ENCODE measurements around the gene CALML3.

Gene CALML3

DNA sequence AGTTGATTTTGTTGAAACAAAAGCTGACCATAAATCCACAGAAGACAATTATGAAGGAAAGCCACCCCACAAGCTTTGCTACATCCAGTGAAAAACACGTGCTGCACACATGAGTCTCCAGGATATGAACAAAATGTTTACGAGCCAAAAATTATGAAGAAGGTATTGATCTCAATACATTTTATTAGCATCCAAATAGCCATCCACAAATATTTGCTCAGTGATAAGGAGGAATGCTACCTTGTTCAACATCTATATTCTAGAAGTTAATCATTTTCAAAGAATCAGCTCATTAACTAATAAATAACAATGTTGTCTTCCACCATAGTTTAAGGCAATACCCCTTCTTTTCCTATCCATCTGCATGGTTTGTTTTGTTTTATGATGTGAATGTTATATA is 42.7 kb downstream of the CALML3 start:
- DNase-seq (ENCODE audit: low read depth in 2 of 2), result no peak

DNA sequence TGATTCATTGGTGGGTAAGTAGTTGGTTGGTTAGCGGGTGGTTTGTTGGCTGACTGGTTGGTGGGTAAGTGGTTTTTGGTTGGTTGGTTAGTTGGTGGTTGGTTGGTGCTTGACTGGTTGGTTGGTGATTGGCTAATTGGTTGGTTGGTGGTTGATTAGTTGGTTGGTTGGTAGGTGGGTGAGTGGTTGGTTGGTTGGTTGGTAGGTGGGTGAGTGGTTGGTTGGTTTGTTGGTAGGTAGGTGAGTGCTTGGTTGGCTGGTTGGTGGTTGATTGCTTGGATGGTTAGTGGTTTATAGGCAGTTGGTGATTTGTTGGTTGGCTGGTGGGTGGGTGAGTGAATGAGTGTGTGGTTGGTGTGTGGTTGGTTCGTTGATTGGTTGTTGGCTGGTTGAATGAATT is 44.2 kb downstream of the CALML3 start:
- DNase-seq (ENCODE audit: low read depth in 2 of 2), result no peak

DNA sequence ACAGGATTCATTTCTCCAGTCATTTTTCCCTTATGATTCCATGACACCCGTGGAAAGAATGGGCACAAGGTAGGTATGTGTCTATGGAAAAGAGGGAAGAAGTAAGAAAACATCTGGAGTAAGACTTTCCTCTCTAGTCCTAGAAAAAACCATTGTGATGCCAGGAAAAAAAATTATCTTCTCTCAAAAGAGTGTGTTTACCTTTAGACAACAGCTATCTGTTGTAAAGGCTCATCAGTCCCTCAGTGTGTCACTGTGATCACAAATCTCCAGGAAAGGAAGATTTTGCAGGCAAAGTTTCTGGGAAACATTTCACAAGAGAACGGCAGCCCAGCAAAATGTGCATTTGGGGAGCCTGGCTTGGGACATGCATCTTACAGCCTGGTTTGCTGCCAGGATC is 44.8 kb downstream of the CALML3 start:
- DNase-seq (ENCODE audit: low read depth in 2 of 2), result no peak

DNA sequence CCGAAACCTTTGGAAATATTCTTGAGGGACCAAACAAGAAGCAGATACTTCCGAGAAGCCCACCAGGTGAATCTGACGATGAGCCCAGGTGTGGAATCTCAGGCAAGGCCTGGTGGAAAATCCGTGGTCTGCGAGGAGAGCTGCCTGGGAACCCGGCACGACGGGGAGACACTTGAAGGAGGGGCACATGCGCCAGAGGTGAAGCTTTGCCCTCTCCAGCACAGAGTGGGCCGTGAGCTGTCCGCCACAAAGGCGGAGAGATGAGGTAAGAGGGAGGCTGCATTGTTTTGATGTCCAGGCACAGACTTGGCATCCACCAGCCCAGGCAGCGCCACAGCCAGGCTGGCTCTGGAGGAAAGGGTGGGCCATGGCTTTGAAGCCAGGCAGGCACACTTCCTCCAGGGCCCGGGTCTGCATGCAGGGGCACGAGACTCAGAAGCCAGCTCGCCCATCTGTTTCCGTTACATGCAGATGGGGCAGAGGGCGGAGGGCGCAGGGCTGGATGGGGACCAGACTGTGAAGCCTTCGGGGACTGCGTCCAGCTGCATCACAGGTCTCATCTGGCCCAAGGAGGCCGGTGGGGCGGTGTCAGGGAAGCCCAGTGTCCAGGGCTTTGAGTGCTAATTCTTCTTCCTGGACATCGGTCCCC is 45.4 kb downstream of the CALML3 start:
- no peak for DNase-seq (ENCODE audit: low read depth in 2 of 2)

DNA sequence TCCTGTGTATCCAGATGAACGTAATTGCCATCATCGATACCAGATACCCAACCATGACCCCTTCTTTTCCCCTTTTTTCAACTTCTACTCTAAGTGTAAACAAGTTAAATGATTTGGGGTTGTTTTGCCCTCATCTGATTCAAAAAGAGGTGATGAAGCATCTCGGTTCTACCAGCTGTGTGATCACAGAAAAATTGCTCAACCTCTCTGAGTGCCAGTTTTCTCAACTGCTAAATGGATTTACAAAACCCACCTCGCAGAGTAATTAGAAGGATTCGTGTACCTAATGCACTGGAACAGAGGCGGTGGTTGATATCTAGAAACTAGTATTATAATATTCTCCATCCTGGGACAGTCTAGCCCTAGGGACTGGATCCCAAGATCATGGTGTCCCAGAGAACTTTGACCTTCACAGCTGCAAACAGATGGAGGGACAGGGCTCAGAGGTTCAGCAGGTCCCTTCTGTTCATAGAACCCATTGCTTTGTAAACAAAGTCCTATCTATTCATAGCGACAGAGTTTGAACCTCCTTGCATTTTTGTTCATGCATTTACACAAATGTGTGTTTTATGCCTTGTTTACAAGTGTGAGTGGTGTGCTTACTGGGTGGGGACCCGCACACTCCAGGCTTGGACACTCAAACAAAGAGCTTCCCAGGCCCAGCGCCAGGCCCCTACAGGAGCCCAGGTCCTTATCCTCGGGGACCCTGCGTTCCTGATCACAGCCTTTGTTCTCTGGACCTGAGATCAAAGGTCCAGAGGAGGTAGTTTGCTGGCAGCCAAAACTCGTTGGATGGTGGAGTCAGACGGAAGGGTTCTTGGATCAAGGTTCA is 46.4 kb downstream of the CALML3 start:
- no peak for DNase-seq (ENCODE audit: low read depth in 2 of 2)

DNA sequence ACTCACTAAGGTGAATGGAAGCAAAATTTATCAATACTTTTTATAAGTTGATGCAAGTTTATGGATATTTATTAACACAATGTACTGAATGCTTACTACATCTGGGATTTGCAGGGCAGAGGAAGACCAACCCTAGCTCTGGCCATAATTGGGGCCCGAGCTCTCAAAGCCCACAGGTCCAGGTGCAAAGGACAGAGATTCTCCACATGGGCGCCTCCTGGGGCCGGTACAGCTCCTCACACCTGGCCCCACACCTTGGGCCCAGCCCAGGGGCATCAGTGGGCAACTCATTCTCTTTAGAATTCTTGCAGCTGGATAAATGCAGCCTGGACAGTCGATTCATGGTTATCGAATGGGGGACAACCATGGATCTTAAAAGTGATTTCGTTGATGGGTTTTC is 47.1 kb downstream of the CALML3 start:
- no peak for DNase-seq (ENCODE audit: low read depth in 2 of 2)

DNA sequence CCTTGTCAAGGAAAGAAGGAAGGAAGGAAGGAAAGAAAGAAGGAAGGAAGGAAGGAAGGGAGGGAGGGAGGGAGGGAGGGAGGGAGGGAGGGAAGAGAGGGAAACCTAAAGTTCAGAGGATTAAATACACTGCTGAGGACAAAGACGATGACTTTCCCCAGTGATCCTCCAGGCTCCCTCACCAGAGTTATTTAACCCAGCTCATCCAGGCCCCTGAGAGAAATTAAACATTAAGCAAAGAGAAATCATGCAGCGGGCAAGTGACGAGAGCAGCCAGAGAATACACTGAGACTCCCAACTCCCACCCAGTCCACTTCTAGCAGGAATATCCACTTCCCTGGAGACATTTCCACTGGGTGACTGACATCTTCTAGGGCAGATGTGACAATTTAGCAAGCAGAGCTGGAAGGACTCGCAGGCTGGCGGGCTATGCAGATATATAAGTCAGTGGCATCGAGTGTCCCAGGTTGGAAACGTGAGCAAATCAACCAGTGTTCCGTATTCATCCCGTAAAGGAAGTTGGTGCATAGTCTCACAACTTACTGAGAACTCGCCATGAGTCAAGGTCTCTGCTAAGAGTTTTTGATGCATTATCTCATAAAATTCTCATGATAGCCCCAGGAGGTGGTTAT is 48.7 kb downstream of the CALML3 start:
- no peak for DNase-seq (ENCODE audit: low read depth in 2 of 2)

DNA sequence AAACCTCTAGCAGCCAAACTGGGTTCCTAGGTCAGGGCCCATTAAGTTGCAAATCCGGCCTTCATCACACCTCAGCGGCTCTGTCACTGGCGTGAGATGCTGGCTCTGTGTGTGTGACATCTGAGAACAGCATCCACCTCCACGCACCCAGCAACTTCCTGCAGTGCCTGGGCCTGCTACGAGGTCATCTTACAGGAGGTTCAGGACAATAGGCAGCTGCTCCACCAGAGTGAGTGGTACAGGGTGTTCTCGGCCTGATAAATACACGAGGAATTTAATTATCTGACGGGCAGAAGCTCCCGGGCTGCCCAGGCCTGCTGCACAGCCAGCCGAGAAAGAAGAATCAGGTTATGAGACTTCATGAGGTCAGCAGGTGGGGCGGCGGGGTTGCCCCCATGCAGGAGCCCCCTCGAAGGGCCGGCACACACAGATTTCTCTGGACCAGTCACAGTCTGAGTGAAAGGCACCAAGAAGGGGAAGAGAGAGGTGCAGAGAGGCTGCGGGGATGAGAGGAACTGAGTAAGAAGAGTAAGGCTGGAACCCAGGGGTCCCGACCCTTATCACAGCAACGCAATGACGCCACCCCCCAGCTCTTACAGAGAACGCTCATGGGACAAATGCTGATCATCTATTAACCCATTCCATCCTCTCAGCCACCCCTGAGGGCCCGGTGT is 49.3 kb downstream of the CALML3 start:
- no peak for DNase-seq (ENCODE audit: low read depth in 2 of 2)

DNA sequence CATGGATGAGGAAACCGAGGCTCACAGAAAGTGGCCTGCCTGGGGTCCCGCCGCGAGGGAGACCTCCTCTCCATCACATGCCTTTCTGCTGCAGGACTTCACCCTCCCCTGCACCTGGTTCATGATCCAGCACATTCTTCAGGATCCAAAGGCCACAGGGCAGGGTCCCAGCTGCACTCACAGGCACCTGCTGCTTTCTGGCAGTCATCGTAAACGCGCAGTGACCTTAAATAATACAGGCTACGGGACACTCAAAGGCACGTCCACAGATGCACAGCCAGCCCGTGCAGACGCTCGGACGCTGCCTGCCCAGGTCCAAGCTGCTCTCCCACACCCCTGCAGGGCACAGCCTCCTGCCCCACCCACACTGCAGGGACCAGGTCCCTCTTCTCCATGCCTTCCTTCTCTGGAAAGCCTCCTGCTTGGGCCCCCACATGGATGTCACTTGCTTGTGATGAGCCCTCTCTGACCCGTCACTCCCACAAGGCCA is 49.9 kb downstream of the CALML3 start:
- no peak for DNase-seq (ENCODE audit: low read depth in 2 of 2)

DNA sequence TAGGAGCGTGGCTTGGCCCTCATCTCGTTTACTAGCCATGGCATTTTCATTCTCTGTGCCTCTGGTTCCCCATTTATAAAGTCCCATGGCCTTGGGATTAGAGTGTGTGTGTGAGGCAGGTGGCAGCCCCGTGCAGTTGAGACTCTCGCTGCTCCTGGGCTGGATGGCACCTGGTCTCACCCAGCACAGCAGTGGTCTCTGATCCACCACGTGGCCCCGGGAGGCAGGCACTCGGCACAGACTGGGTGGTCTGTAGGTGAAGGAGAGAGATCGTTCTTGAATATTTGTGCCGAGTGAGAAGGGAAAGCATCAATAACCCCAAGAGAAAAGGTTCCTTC is 50.4 kb downstream of the CALML3 start:
- no peak for DNase-seq (ENCODE audit: low read depth in 2 of 2)

DNA sequence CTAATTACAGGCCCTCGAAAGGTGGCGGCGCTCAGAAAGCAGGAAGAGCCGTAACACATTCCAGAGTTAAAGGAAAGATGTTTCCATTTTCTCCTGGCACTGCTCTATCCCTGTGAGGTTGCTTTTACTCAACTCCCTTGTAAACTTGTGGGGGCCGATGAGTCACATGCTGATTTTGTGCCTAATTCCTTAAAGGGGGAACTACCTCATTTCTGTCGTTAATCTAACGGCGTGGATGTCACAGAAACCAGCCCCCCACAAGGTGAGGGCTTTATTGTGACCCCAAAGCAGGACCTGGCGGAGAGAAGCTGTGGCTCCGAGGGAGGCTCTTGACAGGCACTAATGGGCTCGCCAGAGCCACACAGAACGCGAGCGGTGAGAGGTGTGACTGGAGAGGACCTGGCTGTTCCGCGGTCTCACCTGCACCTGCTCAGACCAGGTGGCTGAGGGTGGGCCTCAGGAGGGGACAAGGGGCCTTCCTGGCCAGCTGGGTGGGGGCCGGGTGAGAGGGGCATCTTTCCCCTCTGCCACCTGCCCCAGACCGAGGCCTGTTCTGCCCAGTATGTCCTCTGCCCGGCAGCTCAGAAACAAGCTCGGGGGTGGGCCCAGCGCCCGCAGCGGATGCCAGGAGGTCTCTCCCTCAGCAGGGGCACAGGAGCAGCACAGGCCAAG is 50.9 kb downstream of the CALML3 start:
- DNase-seq (ENCODE audit: low read depth in 2 of 2), result peak; percentile 62 to 68

DNA sequence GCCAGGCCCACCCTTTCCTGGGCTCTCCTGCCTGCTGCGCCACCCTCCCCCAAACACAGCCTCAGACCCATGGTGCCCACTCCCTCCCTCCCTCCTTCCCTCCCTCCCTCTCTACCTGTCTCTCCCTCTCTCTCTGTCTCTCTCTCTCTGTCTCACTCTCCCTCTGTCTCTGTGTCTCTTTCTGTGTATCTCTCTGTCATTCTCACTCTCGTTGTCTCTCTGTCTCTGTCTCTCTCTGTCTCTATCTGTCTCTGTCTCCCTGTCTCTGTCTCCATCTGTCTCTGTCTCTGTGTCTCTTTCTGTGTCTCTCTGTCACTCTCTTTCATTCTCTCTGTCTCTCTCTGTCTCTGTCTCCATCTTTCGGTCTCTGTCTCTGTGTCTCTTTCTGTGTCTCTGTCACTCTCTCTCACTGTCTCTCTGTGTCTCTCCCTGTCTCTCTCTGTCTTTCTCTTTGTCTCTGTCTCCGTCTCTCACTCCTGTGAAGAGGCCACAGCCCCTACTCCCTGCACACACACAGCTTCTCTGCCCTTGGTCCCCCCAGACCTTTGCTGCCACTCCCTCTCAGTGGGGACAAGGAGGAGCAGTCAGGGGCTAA is 51.5 kb downstream of the CALML3 start:
- no peak for DNase-seq (ENCODE audit: low read depth in 2 of 2)
